Thymus (tissue), 11 donors: ENCODE measurements around the gene SRRM5. TPM values are rescaled to one million over a fixed set of nuclear protein-coding genes. Genes with fewer than 3 reads are reported as not detected.
A peak's percentile ranks its signal among the peaks of the same experiment; 100 is the strongest.
"Not testable (repeated sequence)": the region's sequence is repeated elsewhere in the genome, so short reads cannot be mapped to it uniquely, and the experiment has no call there.

ENCODE experiments used
- DNase-seq, 9 donors: peaks; one replicate each; pipeline ENCODE4 v3.0.0-alpha.2; 2013; ENCODE audit warnings: low spot score in 9 of 9, low read depth in 6 of 9, missing footprints in 1 of 9
- H3K27ac ChIP-seq, 2 donors: one replicate each; pipeline ENCODE4 v1.5.1; 2013; ENCODE audit warnings: control low read depth in 1 of 2, low read depth in 1 of 2, low read length in 1 of 2, mild to moderate bottlenecking in 1 of 2, moderate library complexity in 1 of 2
- H3K27me3 ChIP-seq, 2 donors: one replicate each; pipeline ENCODE4 v1.5.1; 2013; ENCODE audit warnings: low read length in 1 of 2; ENCODE audit not compliant: control insufficient read depth in 2 of 2, insufficient read depth in 1 of 2
- H3K36me3 ChIP-seq, 2 donors: one replicate each; pipeline ENCODE4 v1.5.1; 2013; ENCODE audit warnings: low read length in 1 of 2, mild to moderate bottlenecking in 1 of 2, moderate library complexity in 1 of 2; ENCODE audit not compliant: control insufficient read depth in 2 of 2, insufficient read depth in 2 of 2
- H3K4me1 ChIP-seq, 2 donors: one replicate each; pipeline ENCODE4 v1.5.1; 2013; ENCODE audit warnings: low read length in 2 of 2; ENCODE audit not compliant: control insufficient read depth in 2 of 2, insufficient read depth in 2 of 2
- H3K4me3 ChIP-seq, 2 donors: one replicate each; pipeline ENCODE4 v1.5.1; 2013; ENCODE audit warnings: low read length in 2 of 2, control low read depth in 1 of 2, mild to moderate bottlenecking in 1 of 2
- H3K9me3 ChIP-seq, 2 donors: one replicate each; pipeline ENCODE4 v1.5.1; 2013; ENCODE audit warnings: low read length in 1 of 2, mild to moderate bottlenecking in 1 of 2; ENCODE audit not compliant: control insufficient read depth in 2 of 2, insufficient read depth in 1 of 2
- WGBS: extraction: QIAGEN DNeasy Blood & Tissue Kit; methylation state at CpG from one replicate; pipeline ENCODE4 v1.1.7; 2013; 5-methylcytosine and 5-hydroxymethylcytosine counted together
- polyA plus RNA-seq: library from polyadenylated mRNA; stranded (reverse); fragments of 200-250 nt; gene quantifications from one replicate; pipeline ENCODE4 v1.2.3, GENCODE V29; 2013
- total RNA-seq: library from RNA; stranded (reverse); fragments of 120-200 nt; gene quantifications from one replicate; pipeline ENCODE4 v1.2.4, GENCODE V29; 2013
- donor health status: healthy.

The SRRM5 gene
- total and polyA plus RNA-seq, 2 donors = 0.05 to 0.39 TPM

- H3K27me3 ChIP-seq = no peaks in the 10 kb centered on the region
- no peaks in the 10 kb centered on the region for H3K9me3 ChIP-seq
- H3K4me3 ChIP-seq = no peak overlapping the region
- H3K36me3 ChIP-seq = peaks cover 11 to 14% of the 10 kb centered on the region in 2 donors
- H3K4me1 ChIP-seq = peaks cover 6 to 15% of the 10 kb centered on the region in 2 donors
- DNase-seq = no peak
- H3K27ac ChIP-seq = no peak overlapping the region
- 97% methylated on average over 2 of the region's 2 CpGs for WGBS
These were observed 25.5 kb upstream of the SRRM5 start for GRCh38 chr19:43586346-43586745.

GRCh38 chr19:43587029-43587428 is 24.9 kb upstream of the SRRM5 start:
- DNase-seq, H3K4me3 ChIP-seq, H3K9me3 ChIP-seq, H3K27me3 ChIP-seq, H3K4me1 ChIP-seq, H3K27ac ChIP-seq: not testable (repeated sequence)
- WGBS = 98% methylated on average over 3 of the region's 3 CpGs
- peaks cover 14% of the 10 kb centered on the region in 2 donors for H3K36me3 ChIP-seq

GRCh38 chr19:43589277-43589676 is 22.6 kb upstream of the SRRM5 start:
- H3K36me3 ChIP-seq = peaks cover 30 to 35% of the 10 kb centered on the region in 2 donors
- H3K9me3 ChIP-seq = no peaks in the 10 kb centered on the region

GRCh38 chr19:43589678-43590077 is 22.2 kb upstream of the SRRM5 start:
- no peaks in the 10 kb centered on the region for H3K9me3 ChIP-seq
- H3K36me3 ChIP-seq = peaks cover 30 to 35% of the 10 kb centered on the region in 2 donors
- peak overlapping the region; percentile 38 to 65 for H3K27ac ChIP-seq
- 60% methylated on average over 6 of the region's 6 CpGs for WGBS
- peaks cover 11 to 20% of the 10 kb centered on the region in 2 donors for H3K4me1 ChIP-seq
- H3K27me3 ChIP-seq = no peaks in the 10 kb centered on the region
- H3K4me3 ChIP-seq = no peak overlapping the region
- DNase-seq = peak in 3 of 9 donors; percentile 17 to 61 (median 35)

More at GRCh38 chr19:43589277-43589676, 22.6 kb upstream of the SRRM5 start:
- no peaks in the 10 kb centered on the region for H3K27me3 ChIP-seq
- H3K4me3 ChIP-seq = no peak overlapping the region
- WGBS = 97% methylated on average over 5 of the region's 5 CpGs
- H3K4me1 ChIP-seq = peaks cover 7 to 16% of the 10 kb centered on the region in 2 donors
- no peak for DNase-seq
- H3K27ac ChIP-seq = peak overlapping the region in 1 of 2 donors; percentile 36

- no peaks in the 10 kb centered on the region for H3K9me3 ChIP-seq
- no peak overlapping the region for H3K4me3 ChIP-seq
- no peaks in the 10 kb centered on the region for H3K27me3 ChIP-seq
- peaks cover 16 to 27% of the 10 kb centered on the region in 2 donors for H3K36me3 ChIP-seq
- no peak overlapping the region for H3K27ac ChIP-seq
- no peak for DNase-seq
- peaks cover 16 to 34% of the 10 kb centered on the region in 2 donors for H3K4me1 ChIP-seq
- WGBS = 98% methylated on average over 63 of the region's 63 CpGs
These were observed 19.8 kb upstream of the SRRM5 start for GRCh38 chr19:43591904-43592772.

GRCh38 chr19:43592800-43593350 is 19.0 kb upstream of the SRRM5 start:
- Histone ChIP-seq H3K9me3 (no peaks in the 10 kb centered on the region), H3K4me1 (peaks cover 20 to 41% of the 10 kb centered on the region in 2 donors), H3K36me3 (peaks cover 16 to 27% of the 10 kb centered on the region in 2 donors), H3K27me3 (no peaks in the 10 kb centered on the region), H3K4me3 (no peak overlapping the region), H3K27ac (no peak overlapping the region)
- WGBS = 98% methylated on average over 37 of the region's 37 CpGs
- DNase-seq = no peak

- H3K27ac ChIP-seq = peak overlapping the region in 1 of 2 donors; percentile 82
- 98% methylated on average over 10 of the region's 10 CpGs for WGBS
- peaks cover 20 to 45% of the 10 kb centered on the region in 2 donors for H3K4me1 ChIP-seq
- peak overlapping the region; percentile 73 to 78 for H3K4me3 ChIP-seq
- peaks cover 27 to 35% of the 10 kb centered on the region in 2 donors for H3K36me3 ChIP-seq
- no peaks in the 10 kb centered on the region for H3K9me3 ChIP-seq
- no peak for DNase-seq
- H3K27me3 ChIP-seq = no peaks in the 10 kb centered on the region
These were observed 17.7 kb upstream of the SRRM5 start for GRCh38 chr19:43594081-43594697.

GRCh38 chr19:43594710-43595604 is 16.9 kb upstream of the SRRM5 start:
- Histone ChIP-seq H3K4me1 (peaks cover 15 to 40% of the 10 kb centered on the region in 2 donors), H3K36me3 (peaks cover 33 to 42% of the 10 kb centered on the region in 2 donors), H3K27ac (peak overlapping the region; percentile 80 to 82), H3K4me3 (peak overlapping the region; percentile 73 to 78), H3K9me3 (no peaks in the 10 kb centered on the region), H3K27me3 (no peaks in the 10 kb centered on the region)
- DNase-seq = peak; percentile 33 to 90 (median 71)
- 2% methylated on average over 64 of the region's 64 CpGs for WGBS
